Measurements from ENCODE around the gene NSUN3.

The NSUN3 gene

GRCh38 chr3:94132777-94133176 is 69.9 kb downstream of the NSUN3 start:
- no peak for DNase-seq

DNA sequence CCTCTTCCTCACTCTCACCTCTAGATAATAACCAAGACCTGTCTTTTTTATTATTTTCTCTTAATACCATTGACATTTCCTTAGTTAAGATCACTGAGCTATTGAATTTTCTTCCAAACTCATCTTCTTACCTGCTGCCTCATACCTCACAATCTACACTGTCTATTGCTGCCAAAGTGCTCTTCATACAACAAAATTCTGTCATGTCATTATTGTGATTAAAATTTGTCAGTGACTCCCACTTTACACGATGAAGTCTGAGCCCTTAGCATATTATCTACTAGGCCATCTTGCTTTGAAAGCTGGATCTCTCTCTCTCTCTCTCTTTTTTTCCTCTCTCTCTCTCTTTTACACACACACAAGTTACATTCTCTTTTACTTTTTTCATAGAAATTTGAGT is 73.3 kb downstream of the NSUN3 start:
- DNase-seq, result no peak

GRCh38 chr3:94137377-94137776 is 74.5 kb downstream of the NSUN3 start:
- DNase-seq, result no peak

- no peak for DNase-seq
These were observed 83.6 kb downstream of the NSUN3 start for GRCh38 chr3:94146455-94146854.

- DNase-seq, result no peak
These were observed 84.2 kb downstream of the NSUN3 start for GRCh38 chr3:94147012-94147411.

GRCh38 chr3:94150113-94150512 is 87.3 kb downstream of the NSUN3 start:
- DNase-seq, result no peak

DNA sequence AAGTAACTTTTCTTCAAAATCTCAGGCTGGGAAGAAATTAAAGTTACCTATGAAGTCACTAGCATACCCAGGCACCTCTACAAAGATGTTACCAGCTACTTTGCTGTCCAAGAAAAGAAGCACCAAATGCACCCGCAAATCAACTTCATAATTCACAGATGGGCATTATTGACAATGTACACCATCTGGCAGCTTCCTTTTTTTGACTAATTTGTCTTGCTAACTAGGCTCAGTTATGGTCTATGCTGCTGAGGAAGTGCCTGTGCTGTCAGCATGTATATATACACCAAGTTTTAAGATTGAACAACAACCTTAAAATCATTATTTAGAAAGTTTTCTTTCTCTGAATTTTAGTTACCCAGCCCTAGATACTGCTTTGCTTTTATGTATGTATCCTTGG is 93.8 kb downstream of the NSUN3 start:
- DNase-seq, result no peak

- DNase-seq, result no peak
These were observed 95.7 kb downstream of the NSUN3 start for GRCh38 chr3:94158512-94158911.

GRCh38 chr3:94159062-94159828 is 96.4 kb downstream of the NSUN3 start:
- no peak for DNase-seq

- DNase-seq, result no peak
These were observed 99.8 kb downstream of the NSUN3 start for GRCh38 chr3:94162700-94163099.

GRCh38 chr3:94167346-94167745 is 104.5 kb downstream of the NSUN3 start:
- no peak for DNase-seq

GRCh38 chr3:94167796-94168195 is 104.9 kb downstream of the NSUN3 start:
- DNase-seq, result no peak

DNA sequence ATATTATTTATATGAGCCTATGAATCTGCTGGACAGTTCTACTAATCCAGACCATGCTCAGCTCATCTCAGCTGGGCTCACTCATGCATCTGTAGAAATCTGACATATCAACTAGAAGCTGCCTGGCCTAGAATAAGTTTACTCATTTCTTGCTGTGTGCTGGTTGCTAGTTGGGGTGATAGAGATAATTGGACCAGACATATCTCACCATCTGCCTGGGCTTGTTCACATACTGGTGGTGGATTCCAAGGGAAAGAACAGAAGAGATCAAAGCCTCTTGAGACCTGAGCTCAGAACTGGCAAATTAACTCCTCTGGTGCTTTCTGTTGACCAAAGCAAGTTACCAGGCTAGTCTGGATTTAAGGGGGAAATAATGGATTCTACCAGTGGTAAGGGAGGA is 109.1 kb downstream of the NSUN3 start:
- no peak for DNase-seq

DNA sequence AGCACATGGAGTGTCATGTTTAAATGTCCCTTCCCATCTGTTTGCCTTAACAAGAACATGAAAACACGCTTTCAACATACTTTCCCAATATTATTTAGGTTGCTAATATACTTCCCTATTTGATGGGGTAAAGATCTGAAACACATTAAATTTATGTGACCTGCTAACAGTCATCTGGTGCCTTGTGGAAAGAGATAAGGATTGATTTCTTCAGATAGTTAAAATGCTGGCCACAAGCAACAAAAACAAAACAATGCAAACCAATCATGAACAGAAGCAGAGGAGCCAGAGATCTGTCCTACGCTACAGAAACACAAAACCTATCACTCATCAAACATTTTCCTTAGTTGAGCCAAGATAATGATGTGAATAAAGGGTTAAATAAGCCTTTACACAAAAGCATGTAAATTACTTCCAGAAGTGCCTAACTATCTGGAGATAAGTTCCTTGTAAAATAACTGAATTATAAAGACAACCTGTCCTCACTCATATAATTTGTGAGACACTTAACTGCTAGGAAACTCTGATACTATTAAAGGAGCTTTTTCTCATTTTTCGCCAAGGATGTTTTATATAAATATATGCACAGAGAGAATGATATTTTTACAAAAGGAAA is 109.9 kb downstream of the NSUN3 start:
- DNase-seq, result no peak

DNA sequence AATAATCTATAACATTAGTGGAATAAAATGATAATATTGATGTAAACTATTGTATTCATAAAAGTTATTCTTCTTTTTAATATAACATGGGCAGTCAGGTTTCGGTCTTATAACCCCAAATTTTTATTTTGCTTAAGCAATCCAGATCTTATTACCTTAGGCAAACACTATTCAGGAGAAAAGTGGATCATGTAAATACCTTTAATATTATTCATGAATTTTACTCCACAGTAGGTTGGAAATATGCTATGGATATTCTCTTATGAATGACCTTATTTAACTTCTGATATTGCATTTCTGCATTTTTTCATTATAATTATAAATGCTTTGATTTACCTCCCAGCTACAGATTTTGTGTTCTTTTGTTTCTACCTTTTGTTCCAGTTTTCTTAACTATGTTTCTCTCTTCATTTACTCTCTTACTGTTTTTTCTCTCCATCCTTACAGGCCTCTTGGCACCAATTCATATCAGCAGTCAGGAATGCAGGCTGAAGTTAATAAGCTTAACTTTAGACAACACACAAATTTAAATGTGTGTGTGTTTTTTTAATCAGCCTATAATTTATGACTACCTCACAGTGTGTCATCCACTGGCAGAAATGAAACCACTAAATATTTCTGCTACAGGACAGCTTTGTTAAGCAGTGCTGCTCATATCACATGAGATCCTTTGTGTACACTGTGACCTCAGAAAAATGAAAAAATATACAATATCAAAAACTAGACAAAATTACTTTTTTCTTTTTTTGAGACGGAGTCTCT is 111.0 kb downstream of the NSUN3 start:
- no peak for DNase-seq

- DNase-seq, result no peak
These were observed 112.8 kb downstream of the NSUN3 start for GRCh38 chr3:94175677-94176076.

DNA sequence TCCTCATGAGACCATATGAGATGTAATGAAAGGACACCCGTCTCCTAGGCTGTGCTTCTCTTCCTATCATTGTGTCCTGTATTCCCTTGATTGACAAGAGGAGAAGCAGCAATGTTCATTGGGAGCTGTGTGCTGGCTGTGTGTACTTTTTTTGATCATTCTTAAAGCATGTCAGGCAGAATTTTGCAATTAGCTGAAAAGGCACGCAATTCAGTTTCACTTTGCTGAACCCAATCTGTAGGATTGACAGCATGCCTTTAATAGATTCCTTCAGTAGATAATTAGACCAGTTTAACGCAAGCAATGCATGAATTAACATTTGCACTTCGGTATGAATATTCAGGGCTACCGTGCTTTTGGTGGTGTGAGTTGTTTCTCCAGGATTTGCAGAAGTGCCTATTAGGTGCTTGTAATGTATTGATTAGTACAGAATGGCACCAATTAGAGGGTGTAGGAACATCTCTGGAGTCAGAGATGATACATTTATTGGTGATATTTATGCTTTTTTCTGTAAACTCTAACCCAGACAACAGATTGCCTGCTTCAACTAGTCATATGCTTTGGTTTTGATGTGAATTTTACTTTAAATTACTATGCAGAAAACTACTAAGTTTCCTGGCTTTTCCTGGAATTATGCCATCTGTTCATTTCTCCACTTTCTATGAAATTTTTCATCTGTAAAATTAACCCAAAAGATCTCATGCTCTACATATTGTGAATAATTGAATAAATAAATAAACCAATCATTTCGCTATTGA is 114.3 kb downstream of the NSUN3 start:
- no peak for DNase-seq

Measured in NCI-H1092 (cell line).